K562 (cell line): ENCODE data around the gene LY6G6C. TPM values are rescaled to one million over a fixed set of nuclear protein-coding genes. Genes with fewer than 3 reads are reported as not detected.
A peak's percentile ranks its signal among the peaks of the same experiment; 100 is the strongest.

Experiments
- BCLAF1 ChIP-seq, 2 experiments: fragments of 450-650 bp in 1 of 2; IDR thresholded peaks; 2 replicates each; pipeline ENCODE4 v1.6.1; 2011 to 2017; ENCODE audit warnings: low read depth in 2 of 2, antibody characterized with exemption in 1 of 2, borderline replicate concordance in 1 of 2, low read length in 1 of 2, mild to moderate bottlenecking in 1 of 2, mixed read lengths in 1 of 2; ENCODE audit not compliant: control insufficient read depth in 1 of 2
- ETV5 ChIP-seq: sonication (generic); formaldehyde crosslinking; IDR thresholded peaks from 2 replicates; pipeline ENCODE4 v1.4.0; 2020; ENCODE audit warnings: low read depth, mild to moderate bottlenecking, missing genetic modification reagents
- HINFP ChIP-seq: fragments of 450-650 bp; conservative IDR thresholded peaks from 2 replicates; pipeline ENCODE4 v1.6.1; 2016; ENCODE audit warnings: missing genetic modification characterization, low read depth, mild to moderate bottlenecking, control low read depth, missing compliant biosample characterization
- MAX ChIP-seq: sonication (generic); formaldehyde crosslinking; IDR thresholded peaks from 2 replicates; pipeline ENCODE4 v1.9.0; 2022; ENCODE audit warnings: mild to moderate bottlenecking, missing genetic modification reagents
- TRIM24 ChIP-seq, 2 experiments: fragments of 450-650 bp; IDR thresholded peaks; 2 replicates each; pipeline ENCODE4 v1.6.1; 2016
- polyA plus RNA-seq, 8 experiments: library from polyadenylated mRNA; depleted of rRNA in 4 of 8; stranded (reverse) in 5 of 8; unstranded in 3 of 8; fragments of >200 nt; fragmentation: Nextera tagmentation in 2 of 8; fragmentation: Illumina TruSeq in 1 of 8; extraction: Ambion mirVana in 2 of 8; extraction: Trizol in 1 of 8; gene quantifications; 2 replicates each; pipeline versions ENCODE4 v1.2.1 to v1.2.3, GENCODE V29; 2011 to 2014; ENCODE audit warnings: inconsistent platforms in 1 of 8, missing spikeins in 1 of 8
- total RNA-seq, 7 experiments: library from RNA; depleted of rRNA in 6 of 7; stranded (reverse); fragments of >200 nt in 6 of 7; fragmentation: Illumina TruSeq in 2 of 7; extraction: Trizol in 2 of 7; gene quantifications; 2 replicates each; pipeline versions ENCODE4 v1.2.1 to v1.2.3, GENCODE V29; 2011 to 2021; ENCODE audit warnings: low replicate concordance in 1 of 7
- TF ChIP-seq, protein P1 (sequence below): sonication (generic); formaldehyde crosslinking; IDR thresholded peaks from 2 replicates; pipeline ENCODE4 v1.8.0; 2022; ENCODE audit warnings: mild to moderate bottlenecking, missing genetic modification reagents
- TF ChIP-seq, protein P2 (sequence below), 2 experiments: fragments of 450-650 bp in 1 of 2; sonication (generic) in 1 of 2; formaldehyde crosslinking in 1 of 2; IDR thresholded peaks; 2 replicates each; pipeline versions ENCODE4 v1.7.1 to v1.9.0; 2016 to 2022; ENCODE audit warnings: inconsistent platforms in 1 of 2, mild to moderate bottlenecking in 1 of 2, missing genetic modification reagents in 1 of 2

LY6G6C gene
- total and polyA plus RNA-seq, 9 of the 15 experiments (the other 6 are each of a cell fraction or from before 2014, with no cell fraction given) = 0.06 to 0.20 TPM; not detected in 7

GRCh38 chr6:31729515-31729978 is 8.0 kb upstream of the LY6G6C start (continued):
- TF ChIP-seq BCLAF1 (IDR thresholded peaks at IDR 0.05; ENCODE audit: borderline replicate concordance in 1 of 2, control insufficient read depth in 1 of 2, low read depth in 2 of 2, low read length in 1 of 2) (no peak), HINFP (0 out of 2 replicates have a peak, but pooled peaks have one; percentile 8), TRIM24 (IDR thresholded peaks at IDR 0.05) (peak; percentile 21 to 29), MAX (CRISPR knock-in tag) (peak; percentile 62; the same call in 1 of the 2 replicates), ETV5 (peak; percentile 49)
- TF ChIP-seq, protein P1, sequence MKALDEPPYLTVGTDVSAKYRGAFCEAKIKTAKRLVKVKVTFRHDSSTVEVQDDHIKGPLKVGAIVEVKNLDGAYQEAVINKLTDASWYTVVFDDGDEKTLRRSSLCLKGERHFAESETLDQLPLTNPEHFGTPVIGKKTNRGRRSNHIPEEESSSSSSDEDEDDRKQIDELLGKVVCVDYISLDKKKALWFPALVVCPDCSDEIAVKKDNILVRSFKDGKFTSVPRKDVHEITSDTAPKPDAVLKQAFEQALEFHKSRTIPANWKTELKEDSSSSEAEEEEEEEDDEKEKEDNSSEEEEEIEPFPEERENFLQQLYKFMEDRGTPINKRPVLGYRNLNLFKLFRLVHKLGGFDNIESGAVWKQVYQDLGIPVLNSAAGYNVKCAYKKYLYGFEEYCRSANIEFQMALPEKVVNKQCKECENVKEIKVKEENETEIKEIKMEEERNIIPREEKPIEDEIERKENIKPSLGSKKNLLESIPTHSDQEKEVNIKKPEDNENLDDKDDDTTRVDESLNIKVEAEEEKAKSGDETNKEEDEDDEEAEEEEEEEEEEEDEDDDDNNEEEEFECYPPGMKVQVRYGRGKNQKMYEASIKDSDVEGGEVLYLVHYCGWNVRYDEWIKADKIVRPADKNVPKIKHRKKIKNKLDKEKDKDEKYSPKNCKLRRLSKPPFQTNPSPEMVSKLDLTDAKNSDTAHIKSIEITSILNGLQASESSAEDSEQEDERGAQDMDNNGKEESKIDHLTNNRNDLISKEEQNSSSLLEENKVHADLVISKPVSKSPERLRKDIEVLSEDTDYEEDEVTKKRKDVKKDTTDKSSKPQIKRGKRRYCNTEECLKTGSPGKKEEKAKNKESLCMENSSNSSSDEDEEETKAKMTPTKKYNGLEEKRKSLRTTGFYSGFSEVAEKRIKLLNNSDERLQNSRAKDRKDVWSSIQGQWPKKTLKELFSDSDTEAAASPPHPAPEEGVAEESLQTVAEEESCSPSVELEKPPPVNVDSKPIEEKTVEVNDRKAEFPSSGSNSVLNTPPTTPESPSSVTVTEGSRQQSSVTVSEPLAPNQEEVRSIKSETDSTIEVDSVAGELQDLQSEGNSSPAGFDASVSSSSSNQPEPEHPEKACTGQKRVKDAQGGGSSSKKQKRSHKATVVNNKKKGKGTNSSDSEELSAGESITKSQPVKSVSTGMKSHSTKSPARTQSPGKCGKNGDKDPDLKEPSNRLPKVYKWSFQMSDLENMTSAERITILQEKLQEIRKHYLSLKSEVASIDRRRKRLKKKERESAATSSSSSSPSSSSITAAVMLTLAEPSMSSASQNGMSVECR (CRISPR knock-in tag) = peak; percentile 98
- TF ChIP-seq, protein P2, sequence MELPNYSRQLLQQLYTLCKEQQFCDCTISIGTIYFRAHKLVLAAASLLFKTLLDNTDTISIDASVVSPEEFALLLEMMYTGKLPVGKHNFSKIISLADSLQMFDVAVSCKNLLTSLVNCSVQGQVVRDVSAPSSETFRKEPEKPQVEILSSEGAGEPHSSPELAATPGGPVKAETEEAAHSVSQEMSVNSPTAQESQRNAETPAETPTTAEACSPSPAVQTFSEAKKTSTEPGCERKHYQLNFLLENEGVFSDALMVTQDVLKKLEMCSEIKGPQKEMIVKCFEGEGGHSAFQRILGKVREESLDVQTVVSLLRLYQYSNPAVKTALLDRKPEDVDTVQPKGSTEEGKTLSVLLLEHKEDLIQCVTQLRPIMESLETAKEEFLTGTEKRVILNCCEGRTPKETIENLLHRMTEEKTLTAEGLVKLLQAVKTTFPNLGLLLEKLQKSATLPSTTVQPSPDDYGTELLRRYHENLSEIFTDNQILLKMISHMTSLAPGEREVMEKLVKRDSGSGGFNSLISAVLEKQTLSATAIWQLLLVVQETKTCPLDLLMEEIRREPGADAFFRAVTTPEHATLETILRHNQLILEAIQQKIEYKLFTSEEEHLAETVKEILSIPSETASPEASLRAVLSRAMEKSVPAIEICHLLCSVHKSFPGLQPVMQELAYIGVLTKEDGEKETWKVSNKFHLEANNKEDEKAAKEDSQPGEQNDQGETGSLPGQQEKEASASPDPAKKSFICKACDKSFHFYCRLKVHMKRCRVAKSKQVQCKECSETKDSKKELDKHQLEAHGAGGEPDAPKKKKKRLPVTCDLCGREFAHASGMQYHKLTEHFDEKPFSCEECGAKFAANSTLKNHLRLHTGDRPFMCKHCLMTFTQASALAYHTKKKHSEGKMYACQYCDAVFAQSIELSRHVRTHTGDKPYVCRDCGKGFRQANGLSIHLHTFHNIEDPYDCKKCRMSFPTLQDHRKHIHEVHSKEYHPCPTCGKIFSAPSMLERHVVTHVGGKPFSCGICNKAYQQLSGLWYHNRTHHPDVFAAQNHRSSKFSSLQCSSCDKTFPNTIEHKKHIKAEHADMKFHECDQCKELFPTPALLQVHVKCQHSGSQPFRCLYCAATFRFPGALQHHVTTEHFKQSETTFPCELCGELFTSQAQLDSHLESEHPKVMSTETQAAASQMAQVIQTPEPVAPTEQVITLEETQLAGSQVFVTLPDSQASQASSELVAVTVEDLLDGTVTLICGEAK (IDR thresholded peaks at IDR 0.05) = no peak
- TF ChIP-seq, protein P2 (CRISPR knock-in tag; IDR thresholded peaks at IDR 0.05) = no peak
